HepG2 (cell line): ENCODE measurements around the gene CDH23. TPM values are rescaled to one million over a fixed set of nuclear protein-coding genes. Genes with fewer than 3 reads are reported as not detected.

Source experiments
- ATAC-seq: fragments of 200-7000 bp; cut with Tn5 transposase; 3 replicates; pipeline ENCODE4 v1.9.1; 2020; ENCODE audit warnings: mild to moderate bottlenecking, moderate library complexity
- BruUV-seq: library from RNA; stranded (reverse); fragments of 400-500 nt; replicated peaks from 2 replicates; lab custom pipeline; 2021; lab: Mats Ljungman, UMichigan
- CTCF ChIA-PET: fragments of 300-600 bp; formaldehyde crosslinking; extraction: SDS; loops from one replicate; lab custom pipeline; 2021; ENCODE audit warnings: low total read pairs, inconsistent platforms, low intra/inter-chr PET ratio; lab: Yijun Ruan, JAX
- POLR2A ChIA-PET: fragments of 350-600 bp; sonication (Branson Sonifier 250); formaldehyde crosslinking; loops from one replicate; lab custom pipeline; 2020; ENCODE audit warnings: antibody characterized with exemption, inconsistent platforms; lab: Yijun Ruan, JAX
- DNase-seq: peaks from one replicate; pipeline ENCODE4 v3.0.0-alpha.2; 2015; ENCODE audit warnings: low spot score
- FAIRE-seq: peaks from 3 replicates; lab custom pipeline; 2011; peaks lifted over from hg19 to GRCh38; lab: Jason Lieb, UNC
- H2AFZ ChIP-seq: one replicate; pipeline ENCODE4 v1.6.1; 2011; ENCODE audit warnings: low read length, inconsistent platforms
- H3K27ac ChIP-seq: fragments of 300-600 bp; 3 replicates; pipeline ENCODE4 v1.8.0; 2011; ENCODE audit warnings: mixed run types, mild to moderate bottlenecking, mixed read lengths, low read length, inconsistent platforms; ENCODE audit not compliant: insufficient read depth; ENCODE audit errors: extremely low read length
- H3K27me3 ChIP-seq, 2 experiments: fragments of 200-600 bp in 1 of 2; 2 replicates in 1 of 2; 3 replicates in 1 of 2; pipeline versions ENCODE4 v1.6.0 to v1.8.0; 2011; ENCODE audit warnings: low read length in 2 of 2, mild to moderate bottlenecking in 2 of 2, moderate library complexity in 2 of 2, inconsistent platforms in 1 of 2; ENCODE audit not compliant: insufficient read depth in 2 of 2, control insufficient read depth in 1 of 2
- H3K36me3 ChIP-seq, 2 experiments: fragments of 200-600 bp in 1 of 2; replicated peaks in 1 of 2; 2 replicates in 1 of 2; 3 replicates in 1 of 2; pipeline versions ENCODE4 v1.5.1 to v1.8.0; 2011; ENCODE audit warnings: low read length in 2 of 2, inconsistent platforms in 1 of 2; ENCODE audit not compliant: insufficient read depth in 2 of 2, control insufficient read depth in 1 of 2
- H3K4me1 ChIP-seq: 2 replicates; pipeline ENCODE4 v1.5.1; 2012; ENCODE audit warnings: low read length, inconsistent platforms; ENCODE audit not compliant: insufficient read depth
- H3K4me2 ChIP-seq: 2 replicates; pipeline ENCODE4 v1.6.0; 2011; ENCODE audit warnings: low read depth, low read length, inconsistent platforms
- H3K4me3 ChIP-seq, 3 experiments: fragments of 200-600 bp in 1 of 3; sonication (generic), shearing (Covaris generic) in 1 of 3; replicated peaks in 1 of 3; 2 replicates each; pipeline ENCODE4 v1.5.1; 2011 to 2016; ENCODE audit warnings: low read length in 3 of 3, inconsistent platforms in 2 of 3, low read depth in 2 of 3, mild to moderate bottlenecking in 2 of 3, control low read depth in 1 of 3, mixed read lengths in 1 of 3; ENCODE audit not compliant: insufficient read depth in 1 of 3
- H3K79me2 ChIP-seq: one replicate; pipeline ENCODE4 v1.6.1; 2011; ENCODE audit warnings: low read length, inconsistent platforms; ENCODE audit not compliant: insufficient read depth
- H3K9ac ChIP-seq: 2 replicates; pipeline ENCODE4 v1.6.0; 2011; ENCODE audit warnings: mild to moderate bottlenecking, low read depth, low read length, inconsistent platforms; ENCODE audit not compliant: insufficient read depth
- H3K9me3 ChIP-seq: 2 replicates; pipeline ENCODE4 v1.5.1; 2012; ENCODE audit warnings: mild to moderate bottlenecking, low read length
- H4K20me1 ChIP-seq: 2 replicates; pipeline ENCODE4 v1.6.0; 2011; ENCODE audit warnings: inconsistent platforms, mild to moderate bottlenecking, low read length, moderate library complexity; ENCODE audit not compliant: insufficient read depth
- AGO1 ChIP-seq: fragments of 200-400 bp; formaldehyde crosslinking; IDR thresholded peaks from 2 replicates; pipeline ENCODE4 v1.6.1; 2017; ENCODE audit warnings: mild to moderate bottlenecking, low read depth, low read length, moderate library complexity; ENCODE audit not compliant: poor library complexity, severe bottlenecking
- CBX2 ChIP-seq, 2 experiments: fragments of 200-600 bp in 1 of 2; sonication (generic); formaldehyde crosslinking in 1 of 2; IDR thresholded peaks; 2 replicates each; pipeline versions ENCODE4 v1.7.0 to v1.8.1; 2018 to 2022; ENCODE audit warnings: low read depth in 2 of 2, low read length in 1 of 2, mild to moderate bottlenecking in 1 of 2, missing genetic modification reagents in 1 of 2
- LRRFIP1 ChIP-seq: sonication (generic); formaldehyde crosslinking; conservative IDR thresholded peaks from 2 replicates; pipeline ENCODE4 v1.4.0; 2020; ENCODE audit warnings: missing genetic modification reagents
- ZNF569 ChIP-seq: sonication (generic); formaldehyde crosslinking; IDR thresholded peaks from 2 replicates; pipeline ENCODE4 v1.5.0; 2020; ENCODE audit warnings: mild to moderate bottlenecking, missing genetic modification reagents, moderate library complexity, borderline replicate concordance
- whole genome bisulfite sequencing: methylation state at CpG from one replicate; pipeline ENCODE4 v1.1.6; 2017; ENCODE audit warnings: low lambda C conversion rate; 5-methylcytosine and 5-hydroxymethylcytosine counted together
- in situ Hi-C: cut with HindIII; loops from 2 replicates; pipeline ENCODE4 v1.10.0; 2017; ENCODE audit warnings: low pct_unique_long_range_greater_than_20kb; ENCODE audit not compliant: extremely low pct_ligation_motif_present
- intact Hi-C: fragments of 100-400 bp; cut with micrococcal nuclease; formaldehyde crosslinking; loops from one replicate; pipeline ENCODE4 v1.10.0; 2022; ENCODE audit not compliant: unreplicated experiment
- polyA plus RNA-seq, 8 experiments: library from polyadenylated mRNA; depleted of rRNA in 3 of 8; stranded (reverse) in 7 of 8; unstranded in 1 of 8; fragments of >200 nt; fragmentation: Illumina TruSeq in 4 of 8; extraction: Trizol in 4 of 8; gene quantifications; 2 replicates each; pipeline versions ENCODE4 v1.2.1 to v1.2.3, GENCODE V29; 2011 to 2016; ENCODE audit warnings: low read depth in 4 of 8, missing spikeins in 1 of 8, mixed read lengths in 1 of 8; ENCODE audit not compliant: insufficient read depth in 1 of 8
- total RNA-seq, 5 experiments: library from RNA; depleted of rRNA; stranded (reverse); fragments of >200 nt; fragmentation: Illumina TruSeq; extraction: Trizol; gene quantifications; 2 replicates each; pipeline ENCODE4 v1.2.3, GENCODE V29; 2016; ENCODE audit warnings: low read depth in 1 of 5

CDH23 gene
- total and polyA plus RNA-seq, 2 of the 13 experiments (the other 11 are each of a cell fraction or from before 2014, with no cell fraction given), result 0.13 TPM; not detected in 1

- H3K4me2 ChIP-seq, result no peak overlapping the region
- H3K27me3 ChIP-seq, result peaks cover 3 to 31% of the 10 kb centered on the region in 2 experiments; a peak in 4 of 5 replicates
- ChIA-PET CTCF (no interaction called here), POLR2A (no interaction called here)
- H3K36me3 ChIP-seq, result no peaks in the 10 kb centered on the region
- no peaks in the 10 kb centered on the region for H3K79me2 ChIP-seq
- FAIRE-seq, result no peak
- no peak for ATAC-seq
- in situ Hi-C loops, result no loop called here
- no peak overlapping the region for H3K4me3 ChIP-seq
- intact Hi-C loops, result loop anchor here (5.0 kb wide), 1 partner anchor 325 kb away; no protein-coding TSS in a partner anchor
- BruUV-seq, result no TSS peak
- H3K27ac ChIP-seq, result no peak overlapping the region
- DNase-seq, result no peak
- no peak overlapping the region for H2AFZ ChIP-seq
- no peaks in the 10 kb centered on the region for H3K9me3 ChIP-seq
- 0% methylated on average over 2 of the region's 5 CpGs for WGBS
- H4K20me1 ChIP-seq, result no peaks in the 10 kb centered on the region
- no peaks in the 10 kb centered on the region for H3K4me1 ChIP-seq
- TF ChIP-seq CBX2 (IDR thresholded peaks at IDR 0.05; ENCODE audit: low read depth, low read length), result no peak
- TF ChIP-seq CBX2 (CRISPR knock-in tag; IDR thresholded peaks at IDR 0.05; ENCODE audit: low read depth), result no peak
- no peak for TF ChIP-seq ZNF569 (CRISPR knock-in tag)
- TF ChIP-seq AGO1, result no peak
- no peak for TF ChIP-seq LRRFIP1 (CRISPR knock-in tag)
- no peak overlapping the region for H3K9ac ChIP-seq
Observed at GRCh38 chr10:71707240-71707789, 310.6 kb downstream of the CDH23 start.
